ENCODE results near the gene USP35. TPM values are rescaled to one million over a fixed set of nuclear protein-coding genes. Genes with fewer than 3 reads are reported as not detected.

USP35 gene
- polyA plus RNA-seq, 3 donors, result 0.42 to 7.6 (median 0.63) TPM

GRCh38 chr11:78161962-78162371, 26.8 kb upstream of the USP35 start:
- Histone ChIP-seq H3K4me1 (ENCODE audit: control insufficient read depth in 1 of 2, insufficient read depth in 2 of 2, low read length in 2 of 2) (no peaks in the 10 kb centered on the region), H3K9ac (ENCODE audit: insufficient read depth, low read length, poor library complexity, severe bottlenecking) (no peak overlapping the region), H3K36me3 (replicated peaks in 1 of 2; ENCODE audit: control insufficient read depth in 1 of 2, insufficient read depth in 2 of 2, low read length in 2 of 2) (no peaks in the 10 kb centered on the region), H3K27ac (ENCODE audit: low read depth in 1 of 2, low read length in 2 of 2) (no peak overlapping the region), H3K79me2 (ENCODE audit: insufficient read depth, low read length) (no peaks in the 10 kb centered on the region), H3K4me3 (replicated peaks in 1 of 3; ENCODE audit: low read depth in 2 of 3, low read length in 3 of 3) (no peak overlapping the region), H2AFZ (ENCODE audit: insufficient read depth, low read depth, low read length, poor library complexity, severe bottlenecking) (no peak overlapping the region), H3K27me3 (ENCODE audit: control insufficient read depth in 2 of 2, insufficient read depth in 2 of 2, low read length in 2 of 2) (no peaks in the 10 kb centered on the region), H3K9me3 (replicated peaks in 1 of 2; ENCODE audit: control insufficient read depth in 1 of 2, insufficient read depth in 1 of 2, low read length in 2 of 2) (no peaks in the 10 kb centered on the region), H4K20me1 (ENCODE audit: insufficient read depth, low read length) (no peaks in the 10 kb centered on the region), H3K4me2 (replicated peaks; ENCODE audit: extremely low read depth, low read length, poor library complexity, severe bottlenecking) (no peak overlapping the region)
- DNase-seq, result no peak
- no peak for TF ChIP-seq CTCF (IDR thresholded peaks at IDR 0.05)
- H3K27ac Mint-ChIP-seq, result no peak overlapping the region
- WGBS (ENCODE audit: insufficient coverage), result 88% methylated on average over 2 of the region's 5 CpGs
- H3K36me3 Mint-ChIP-seq, result no peaks in the 10 kb centered on the region
- H3K9me3 Mint-ChIP-seq, result peaks cover 0 to 2% (median 0%) of the 10 kb centered on the region in 7 donors
- H3K4me1 Mint-ChIP-seq, result no peaks in the 10 kb centered on the region
- no peak overlapping the region for H3K4me3 Mint-ChIP-seq
- intact Hi-C loops (cut with micrococcal nuclease), result no loop called here
- peaks cover 4 to 8% (median 6%) of the 10 kb centered on the region in 3 donors for H3K27me3 Mint-ChIP-seq (ENCODE audit: low read depth in 3 of 3)

- no peak overlapping the region for H3K9ac ChIP-seq (ENCODE audit: insufficient read depth, low read length, poor library complexity, severe bottlenecking)
- no peaks in the 10 kb centered on the region for H3K36me3 Mint-ChIP-seq
- H3K27ac Mint-ChIP-seq, result no peak overlapping the region
- no peaks in the 10 kb centered on the region for H3K4me1 ChIP-seq (ENCODE audit: control insufficient read depth in 1 of 2, insufficient read depth in 2 of 2, low read length in 2 of 2)
- H3K9me3 ChIP-seq (replicated peaks in 1 of 2; ENCODE audit: control insufficient read depth in 1 of 2, insufficient read depth in 1 of 2, low read length in 2 of 2), result no peaks in the 10 kb centered on the region
- no peaks in the 10 kb centered on the region for H3K4me1 Mint-ChIP-seq
- no peaks in the 10 kb centered on the region for H3K27me3 ChIP-seq (ENCODE audit: control insufficient read depth in 2 of 2, insufficient read depth in 2 of 2, low read length in 2 of 2)
- no peak for DNase-seq
- no peak overlapping the region for H3K4me3 ChIP-seq (replicated peaks in 1 of 3; ENCODE audit: low read depth in 2 of 3, low read length in 3 of 3)
- H3K4me2 ChIP-seq (replicated peaks; ENCODE audit: extremely low read depth, low read length, poor library complexity, severe bottlenecking), result no peak overlapping the region
- TF ChIP-seq CTCF (IDR thresholded peaks at IDR 0.05), result no peak
- H3K27me3 Mint-ChIP-seq (ENCODE audit: low read depth in 3 of 3), result peaks cover 4 to 8% (median 8%) of the 10 kb centered on the region in 3 donors
- no peaks in the 10 kb centered on the region for H3K79me2 ChIP-seq (ENCODE audit: insufficient read depth, low read length)
- no peak overlapping the region for H2AFZ ChIP-seq (ENCODE audit: insufficient read depth, low read depth, low read length, poor library complexity, severe bottlenecking)
- WGBS (ENCODE audit: insufficient coverage), result 94% methylated on average over 2 of the region's 2 CpGs
- no peaks in the 10 kb centered on the region for H3K36me3 ChIP-seq (replicated peaks in 1 of 2; ENCODE audit: control insufficient read depth in 1 of 2, insufficient read depth in 2 of 2, low read length in 2 of 2)
- no peaks in the 10 kb centered on the region for H4K20me1 ChIP-seq (ENCODE audit: insufficient read depth, low read length)
- intact Hi-C loops (cut with micrococcal nuclease), result no loop called here
- H3K9me3 Mint-ChIP-seq, result peaks cover 0 to 2% (median 0%) of the 10 kb centered on the region in 7 donors
- no peak overlapping the region for H3K27ac ChIP-seq (ENCODE audit: low read depth in 1 of 2, low read length in 2 of 2)
- no peak overlapping the region for H3K4me3 Mint-ChIP-seq
Observed at GRCh38 chr11:78163828-78164227, 24.9 kb upstream of the USP35 start.
